NCI-H774 (cell line): Measurements from ENCODE around the gene NDUFA3.

Experiments
- DNase-seq: peaks from one replicate; lab custom pipeline; 2025; lab: John Stamatoyannopoulos, UW

The NDUFA3 gene

GRCh38 chr19:54107876-54108490 is 5.3 kb downstream of the NDUFA3 start:
- no peak for DNase-seq

- DNase-seq, result no peak
These were observed 5.8 kb downstream of the NDUFA3 start for GRCh38 chr19:54108496-54108895.

- DNase-seq, result no peak
These were observed 7.0 kb downstream of the NDUFA3 start for GRCh38 chr19:54109651-54110050.

- peak; percentile 7 for DNase-seq
These were observed 11.9 kb downstream of the NDUFA3 start for GRCh38 chr19:54114340-54115108.

- DNase-seq, result peak; percentile 97
These were observed 12.7 kb downstream of the NDUFA3 start, which contains the start of the genes PRPF31 and TFPT for GRCh38 chr19:54115109-54116063. Gene PRPF31, plus strand, starts transcription at chr19:54115754. Its CDS starts 2,525 bp downstream, at chr19:54118279. Gene TFPT, minus strand, starts transcription at chr19:54115657. Its CDS starts 388 bp downstream, at chr19:54115269.

- DNase-seq, result no peak
These were observed 18.6 kb downstream of the NDUFA3 start for GRCh38 chr19:54121259-54121658.

GRCh38 chr19:54123682-54124081 is 21.0 kb downstream of the NDUFA3 start:
- no peak for DNase-seq

GRCh38 chr19:54124393-54124792 is 21.7 kb downstream of the NDUFA3 start:
- no peak for DNase-seq

- DNase-seq, result no peak
These were observed 23.1 kb downstream of the NDUFA3 start for GRCh38 chr19:54125713-54126112.

- DNase-seq, result no peak
These were observed 25.2 kb downstream of the NDUFA3 start for GRCh38 chr19:54127688-54128440.

GRCh38 chr19:54128441-54128725 is 25.7 kb downstream of the NDUFA3 start:
- no peak for DNase-seq

GRCh38 chr19:54128796-54129616 is 26.4 kb downstream of the NDUFA3 start:
- DNase-seq, result no peak

GRCh38 chr19:54129617-54129996 is 27.0 kb downstream of the NDUFA3 start:
- no peak for DNase-seq

- DNase-seq, result peak; percentile 37
These were observed 30.8 kb downstream of the NDUFA3 start for GRCh38 chr19:54133312-54133956.

GRCh38 chr19:54133957-54134590 is 31.4 kb downstream of the NDUFA3 start:
- no peak for DNase-seq

GRCh38 chr19:54136086-54136863 is 33.6 kb downstream of the NDUFA3 start:
- DNase-seq, result no peak

- DNase-seq, result peak; percentile 100
These were observed 34.4 kb downstream of the NDUFA3 start for GRCh38 chr19:54136864-54137698.
